ENCODE data around the gene MPP7.

DNA sequence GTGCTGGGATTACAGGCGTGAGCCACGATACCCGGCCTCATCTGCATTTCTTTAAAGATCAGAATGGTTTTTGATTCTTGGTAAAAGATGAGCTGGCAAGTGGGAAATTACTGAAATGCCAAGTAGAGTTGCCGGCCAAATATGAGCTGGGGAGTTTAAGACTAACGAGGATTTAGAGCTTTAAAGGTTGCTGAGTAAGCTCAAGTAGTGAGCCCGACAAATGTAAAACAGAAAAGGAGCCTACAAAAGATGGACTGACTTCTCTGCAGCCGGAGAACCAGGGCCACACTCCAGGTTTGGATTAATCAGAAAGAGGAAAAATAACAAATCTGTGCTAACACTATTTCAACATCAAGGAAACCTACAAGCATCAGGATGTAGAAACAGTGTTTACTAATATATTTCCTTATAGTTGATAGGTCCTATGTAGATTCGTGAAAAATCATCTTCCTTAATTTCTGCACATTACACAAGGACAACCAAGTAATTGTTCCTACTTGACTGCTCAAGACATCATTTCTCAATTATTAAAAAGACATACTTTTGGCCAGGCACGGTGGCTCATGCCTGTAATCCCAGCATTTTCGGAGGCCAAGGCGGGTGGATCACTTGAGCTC is 49.6 kb downstream of the MPP7 start:
- TF ChIP-seq, protein P1, sequence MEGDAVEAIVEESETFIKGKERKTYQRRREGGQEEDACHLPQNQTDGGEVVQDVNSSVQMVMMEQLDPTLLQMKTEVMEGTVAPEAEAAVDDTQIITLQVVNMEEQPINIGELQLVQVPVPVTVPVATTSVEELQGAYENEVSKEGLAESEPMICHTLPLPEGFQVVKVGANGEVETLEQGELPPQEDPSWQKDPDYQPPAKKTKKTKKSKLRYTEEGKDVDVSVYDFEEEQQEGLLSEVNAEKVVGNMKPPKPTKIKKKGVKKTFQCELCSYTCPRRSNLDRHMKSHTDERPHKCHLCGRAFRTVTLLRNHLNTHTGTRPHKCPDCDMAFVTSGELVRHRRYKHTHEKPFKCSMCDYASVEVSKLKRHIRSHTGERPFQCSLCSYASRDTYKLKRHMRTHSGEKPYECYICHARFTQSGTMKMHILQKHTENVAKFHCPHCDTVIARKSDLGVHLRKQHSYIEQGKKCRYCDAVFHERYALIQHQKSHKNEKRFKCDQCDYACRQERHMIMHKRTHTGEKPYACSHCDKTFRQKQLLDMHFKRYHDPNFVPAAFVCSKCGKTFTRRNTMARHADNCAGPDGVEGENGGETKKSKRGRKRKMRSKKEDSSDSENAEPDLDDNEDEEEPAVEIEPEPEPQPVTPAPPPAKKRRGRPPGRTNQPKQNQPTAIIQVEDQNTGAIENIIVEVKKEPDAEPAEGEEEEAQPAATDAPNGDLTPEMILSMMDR (IDR thresholded peaks at IDR 0.05; ENCODE audit: low read depth, low read length): no peak
- TF ChIP-seq, protein P2, sequence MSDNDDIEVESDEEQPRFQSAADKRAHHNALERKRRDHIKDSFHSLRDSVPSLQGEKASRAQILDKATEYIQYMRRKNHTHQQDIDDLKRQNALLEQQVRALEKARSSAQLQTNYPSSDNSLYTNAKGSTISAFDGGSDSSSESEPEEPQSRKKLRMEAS (IDR thresholded peaks at IDR 0.05; ENCODE audit: low read depth, low read length): no peak
- TF ChIP-seq POLR2A (IDR thresholded peaks at IDR 0.05; ENCODE audit: extremely low read depth, insufficient read length): no peak

Measured in NB4 (cell line).